Neural cell (in vitro differentiated cells): Measurements from ENCODE around the gene FHDC1. TPM values are rescaled to one million over a fixed set of nuclear protein-coding genes. Genes with fewer than 3 reads are reported as not detected.
"Not testable (repeated sequence)": the region's sequence is repeated elsewhere in the genome, so short reads cannot be mapped to it uniquely, and the experiment has no call there.

Experiments used
- H2AFZ ChIP-seq: fragments of 200-600, 300-800 bp; sonication (generic), shearing (Covaris generic); 2 replicates; pipeline ENCODE4 v1.6.0; 2014; ENCODE audit warnings: low read depth, mild to moderate bottlenecking, antibody characterized with exemption, low read length, moderate library complexity
- H3F3A ChIP-seq: fragments of 200-600 bp; shearing (Covaris generic); 2 replicates; pipeline ENCODE4 v1.6.1; 2016; ENCODE audit warnings: mild to moderate bottlenecking, moderate library complexity, mixed read lengths, antibody characterized with exemption, low read length; ENCODE audit not compliant: insufficient read depth, poor library complexity, severe bottlenecking
- H3K27ac ChIP-seq: fragments of 200-600, 300-800 bp; sonication (generic), shearing (Covaris generic); 2 replicates; pipeline ENCODE4 v1.5.1; 2014; ENCODE audit warnings: mild to moderate bottlenecking, low read length, moderate library complexity
- H3K27me3 ChIP-seq: fragments of 300-800, 200-600 bp; sonication (generic), shearing (Covaris generic); 2 replicates; pipeline ENCODE4 v1.6.0; 2014; ENCODE audit warnings: mild to moderate bottlenecking, low read depth, low read length, moderate library complexity; ENCODE audit not compliant: insufficient read depth
- H3K36me3 ChIP-seq: fragments of 300-800, 200-600 bp; sonication (generic), shearing (Covaris generic); 2 replicates; pipeline ENCODE4 v1.5.1; 2014; ENCODE audit warnings: mild to moderate bottlenecking, antibody characterized with exemption, low read length, moderate library complexity; ENCODE audit not compliant: insufficient read depth
- H3K4me2 ChIP-seq: fragments of 300-800, 200-600 bp; sonication (generic), shearing (Covaris generic); 2 replicates; pipeline ENCODE4 v1.6.0; 2014; ENCODE audit warnings: mild to moderate bottlenecking, low read length
- H3K4me3 ChIP-seq: fragments of 300-800, 200-600 bp; sonication (generic), shearing (Covaris generic); 2 replicates; pipeline ENCODE4 v1.5.1; 2014; ENCODE audit warnings: mild to moderate bottlenecking, low read length, moderate library complexity
- H3K79me2 ChIP-seq: fragments of 200-600 bp; shearing (Covaris generic); replicated peaks from 2 replicates; pipeline ENCODE4 v1.6.0; 2014; ENCODE audit warnings: mild to moderate bottlenecking, low read length, moderate library complexity; ENCODE audit not compliant: insufficient read depth
- H3K9ac ChIP-seq: fragments of 300-800, 200-600 bp; sonication (generic), shearing (Covaris generic); 2 replicates; pipeline ENCODE4 v1.6.1; 2016; ENCODE audit warnings: mild to moderate bottlenecking, low read length, mixed read lengths
- H3K9me2 ChIP-seq: fragments of 200-600 bp; shearing (Covaris generic); 2 replicates; pipeline ENCODE4 v1.6.1; 2016; ENCODE audit warnings: mild to moderate bottlenecking, low read length, mixed read lengths; ENCODE audit not compliant: insufficient read depth
- H3K9me3 ChIP-seq: fragments of 200-600, 300-800 bp; sonication (generic), shearing (Covaris generic); 2 replicates; pipeline ENCODE4 v1.6.1; 2016; ENCODE audit warnings: mild to moderate bottlenecking, mixed run types, low read length, moderate library complexity, mixed read lengths
- H4K20me1 ChIP-seq: fragments of 200-600 bp; shearing (Covaris generic); 2 replicates; pipeline ENCODE4 v1.6.1; 2016; ENCODE audit warnings: mild to moderate bottlenecking, mixed run types; ENCODE audit not compliant: insufficient read depth
- EP300 ChIP-seq: fragments of 450-650 bp; conservative IDR thresholded peaks from 2 replicates; pipeline ENCODE4 v1.6.1; 2014; ENCODE audit warnings: antibody characterized with exemption, mild to moderate bottlenecking, moderate library complexity; ENCODE audit not compliant: poor library complexity, severe bottlenecking
- EZH2 ChIP-seq: fragments of 200-600, 300-800 bp; shearing (Covaris generic), sonication (generic); IDR thresholded peaks from 2 replicates; pipeline ENCODE4 v1.6.1; 2014; ENCODE audit warnings: antibody characterized with exemption, low read length, borderline replicate concordance, mild to moderate bottlenecking; ENCODE audit not compliant: insufficient read depth, poor library complexity, severe bottlenecking
- MXI1 ChIP-seq: fragments of 450-650 bp; conservative IDR thresholded peaks from 2 replicates; pipeline ENCODE4 v1.6.1; 2014; ENCODE audit warnings: antibody characterized with exemption, mild to moderate bottlenecking; ENCODE audit not compliant: poor library complexity, severe bottlenecking
- POLR2AphosphoS5 ChIP-seq: IDR thresholded peaks from 2 replicates; pipeline ENCODE4 v1.6.1; 2012
- RAD21 ChIP-seq: fragments of 450-650 bp; conservative IDR thresholded peaks from 2 replicates; pipeline ENCODE4 v1.6.1; 2014; ENCODE audit warnings: antibody characterized with exemption, mild to moderate bottlenecking, moderate library complexity
- SMC3 ChIP-seq: fragments of 450-650 bp; conservative IDR thresholded peaks from 2 replicates; pipeline ENCODE4 v1.6.1; 2014; ENCODE audit warnings: antibody characterized with exemption, mild to moderate bottlenecking, moderate library complexity; ENCODE audit not compliant: poor library complexity
- TAF1 ChIP-seq: IDR thresholded peaks from 2 replicates; pipeline ENCODE4 v1.6.1; 2012; ENCODE audit warnings: low read depth
- polyA plus RNA-seq: library from polyadenylated mRNA; depleted of rRNA; stranded (reverse); fragments of >200 nt; gene quantifications from 2 replicates; pipeline ENCODE4 v1.2.3, GENCODE V29; 2014
- TF ChIP-seq, protein P1 (sequence below): fragments of 450-650 bp; IDR thresholded peaks from 2 replicates; pipeline ENCODE4 v1.5.1; 2014; ENCODE audit warnings: antibody characterized with exemption, mild to moderate bottlenecking, moderate library complexity; ENCODE audit not compliant: poor library complexity, severe bottlenecking
- TF ChIP-seq, protein P2 (sequence below): IDR thresholded peaks from 2 replicates; pipeline ENCODE4 v1.6.1; 2012; ENCODE audit warnings: borderline replicate concordance

The FHDC1 gene
- polyA plus RNA-seq, 1 donor from 2014 or later, result 11.4 TPM

DNA sequence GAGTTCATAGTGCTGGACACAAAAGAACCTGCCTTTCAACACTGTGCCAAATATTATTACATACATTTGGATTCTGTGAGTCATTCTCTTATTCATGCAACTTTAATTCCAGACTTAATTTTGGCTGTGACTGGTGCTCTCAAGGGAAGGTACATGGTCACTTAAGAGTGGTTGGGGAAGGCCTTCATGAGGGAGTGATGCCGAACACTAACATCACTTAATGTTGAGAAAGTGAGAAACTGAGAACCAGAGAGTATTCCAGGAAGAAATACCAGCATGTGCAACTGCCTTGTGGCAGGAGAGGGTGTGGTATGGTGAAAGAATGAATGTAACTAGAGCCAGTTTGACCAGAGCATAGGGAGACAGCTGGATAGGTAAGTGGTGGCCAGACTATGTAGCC, 41.5 kb upstream of the FHDC1 start:
- Histone ChIP-seq H3K79me2 (no peaks in the 10 kb centered on the region), H2AFZ (no peak overlapping the region), H3F3A (no peaks in the 10 kb centered on the region), H3K27ac (no peak overlapping the region), H3K4me2 (no peak overlapping the region), H3K36me3 (peaks cover 5% of the 10 kb centered on the region), H3K27me3 (no peaks in the 10 kb centered on the region), H4K20me1 (no peaks in the 10 kb centered on the region), H3K9me3 (no peaks in the 10 kb centered on the region), H3K4me3 (no peak overlapping the region), H3K9ac (no peak overlapping the region), H3K9me2 (no peaks in the 10 kb centered on the region)
- TF ChIP-seq, protein P1, sequence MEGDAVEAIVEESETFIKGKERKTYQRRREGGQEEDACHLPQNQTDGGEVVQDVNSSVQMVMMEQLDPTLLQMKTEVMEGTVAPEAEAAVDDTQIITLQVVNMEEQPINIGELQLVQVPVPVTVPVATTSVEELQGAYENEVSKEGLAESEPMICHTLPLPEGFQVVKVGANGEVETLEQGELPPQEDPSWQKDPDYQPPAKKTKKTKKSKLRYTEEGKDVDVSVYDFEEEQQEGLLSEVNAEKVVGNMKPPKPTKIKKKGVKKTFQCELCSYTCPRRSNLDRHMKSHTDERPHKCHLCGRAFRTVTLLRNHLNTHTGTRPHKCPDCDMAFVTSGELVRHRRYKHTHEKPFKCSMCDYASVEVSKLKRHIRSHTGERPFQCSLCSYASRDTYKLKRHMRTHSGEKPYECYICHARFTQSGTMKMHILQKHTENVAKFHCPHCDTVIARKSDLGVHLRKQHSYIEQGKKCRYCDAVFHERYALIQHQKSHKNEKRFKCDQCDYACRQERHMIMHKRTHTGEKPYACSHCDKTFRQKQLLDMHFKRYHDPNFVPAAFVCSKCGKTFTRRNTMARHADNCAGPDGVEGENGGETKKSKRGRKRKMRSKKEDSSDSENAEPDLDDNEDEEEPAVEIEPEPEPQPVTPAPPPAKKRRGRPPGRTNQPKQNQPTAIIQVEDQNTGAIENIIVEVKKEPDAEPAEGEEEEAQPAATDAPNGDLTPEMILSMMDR, result no peak
- TF ChIP-seq SMC3 (no peak), EP300 (no peak), EZH2 (no peak), POLR2AphosphoS5 (no peak)

DNA sequence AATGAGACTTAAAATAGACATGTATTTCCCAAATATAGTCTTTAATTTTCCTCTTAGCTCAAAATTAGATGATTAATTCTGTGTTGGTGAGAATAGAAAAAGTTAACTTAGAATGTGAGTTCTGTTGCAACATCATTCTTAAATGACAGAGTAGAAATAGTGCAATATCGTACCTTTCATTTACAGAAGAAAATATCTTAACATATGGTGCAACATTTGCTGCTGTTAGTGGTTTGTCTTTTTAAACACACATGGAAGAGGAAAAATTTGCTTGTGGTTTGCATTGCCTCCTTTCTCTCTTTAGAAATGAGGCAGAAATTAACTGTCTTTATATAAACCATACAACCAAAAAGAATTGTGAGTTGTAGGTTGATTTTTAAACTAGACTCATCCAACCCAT, 39.3 kb upstream of the FHDC1 start:
- H3K9me2 ChIP-seq, result no peaks in the 10 kb centered on the region
- no peaks in the 10 kb centered on the region for H4K20me1 ChIP-seq
- no peaks in the 10 kb centered on the region for H3K27me3 ChIP-seq
- H2AFZ ChIP-seq, result no peak overlapping the region
- H3K9ac ChIP-seq, result no peak overlapping the region
- no peaks in the 10 kb centered on the region for H3F3A ChIP-seq
- no peak overlapping the region for H3K27ac ChIP-seq
- TF ChIP-seq RAD21, result no peak
- no peak for TF ChIP-seq SMC3
- TF ChIP-seq EP300, result no peak
- TF ChIP-seq, protein P1, result no peak
- TF ChIP-seq MXI1, result no peak
- no peak for TF ChIP-seq POLR2AphosphoS5
- TF ChIP-seq EZH2, result no peak
- TF ChIP-seq, protein P2, sequence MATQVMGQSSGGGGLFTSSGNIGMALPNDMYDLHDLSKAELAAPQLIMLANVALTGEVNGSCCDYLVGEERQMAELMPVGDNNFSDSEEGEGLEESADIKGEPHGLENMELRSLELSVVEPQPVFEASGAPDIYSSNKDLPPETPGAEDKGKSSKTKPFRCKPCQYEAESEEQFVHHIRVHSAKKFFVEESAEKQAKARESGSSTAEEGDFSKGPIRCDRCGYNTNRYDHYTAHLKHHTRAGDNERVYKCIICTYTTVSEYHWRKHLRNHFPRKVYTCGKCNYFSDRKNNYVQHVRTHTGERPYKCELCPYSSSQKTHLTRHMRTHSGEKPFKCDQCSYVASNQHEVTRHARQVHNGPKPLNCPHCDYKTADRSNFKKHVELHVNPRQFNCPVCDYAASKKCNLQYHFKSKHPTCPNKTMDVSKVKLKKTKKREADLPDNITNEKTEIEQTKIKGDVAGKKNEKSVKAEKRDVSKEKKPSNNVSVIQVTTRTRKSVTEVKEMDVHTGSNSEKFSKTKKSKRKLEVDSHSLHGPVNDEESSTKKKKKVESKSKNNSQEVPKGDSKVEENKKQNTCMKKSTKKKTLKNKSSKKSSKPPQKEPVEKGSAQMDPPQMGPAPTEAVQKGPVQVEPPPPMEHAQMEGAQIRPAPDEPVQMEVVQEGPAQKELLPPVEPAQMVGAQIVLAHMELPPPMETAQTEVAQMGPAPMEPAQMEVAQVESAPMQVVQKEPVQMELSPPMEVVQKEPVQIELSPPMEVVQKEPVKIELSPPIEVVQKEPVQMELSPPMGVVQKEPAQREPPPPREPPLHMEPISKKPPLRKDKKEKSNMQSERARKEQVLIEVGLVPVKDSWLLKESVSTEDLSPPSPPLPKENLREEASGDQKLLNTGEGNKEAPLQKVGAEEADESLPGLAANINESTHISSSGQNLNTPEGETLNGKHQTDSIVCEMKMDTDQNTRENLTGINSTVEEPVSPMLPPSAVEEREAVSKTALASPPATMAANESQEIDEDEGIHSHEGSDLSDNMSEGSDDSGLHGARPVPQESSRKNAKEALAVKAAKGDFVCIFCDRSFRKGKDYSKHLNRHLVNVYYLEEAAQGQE, result no peak
- TF ChIP-seq TAF1, result no peak
- H3K4me2 ChIP-seq, result no peak overlapping the region
- H3K9me3 ChIP-seq, result no peaks in the 10 kb centered on the region
- no peaks in the 10 kb centered on the region for H3K79me2 ChIP-seq
- peaks cover 5% of the 10 kb centered on the region for H3K36me3 ChIP-seq
- no peak overlapping the region for H3K4me3 ChIP-seq

DNA sequence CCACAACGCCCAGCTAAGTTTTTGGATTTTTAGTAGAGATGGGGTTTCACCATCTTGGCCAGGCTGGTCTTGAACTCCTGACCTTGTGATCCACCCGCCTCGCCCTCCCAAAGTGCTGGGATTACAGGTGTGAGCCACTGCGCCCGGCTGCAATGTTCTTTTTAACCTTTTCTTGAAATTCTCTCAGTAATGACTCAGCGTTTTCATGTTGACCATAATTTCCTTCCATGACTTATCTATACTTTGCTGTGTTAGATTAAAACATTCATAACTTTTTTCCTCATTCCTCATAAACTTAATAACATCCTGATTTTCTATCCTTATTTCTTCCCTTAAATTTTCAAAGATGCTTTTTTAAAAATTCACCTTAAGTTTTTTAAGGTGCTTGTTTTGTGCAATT, 38.0 kb upstream of the FHDC1 start:
- H3F3A ChIP-seq, H3K9me2 ChIP-seq, H3K9me3 ChIP-seq, H2AFZ ChIP-seq, H3K4me3 ChIP-seq, H3K79me2 ChIP-seq, H3K27ac ChIP-seq, H3K4me2 ChIP-seq, H3K27me3 ChIP-seq, H3K36me3 ChIP-seq, H3K9ac ChIP-seq, H4K20me1 ChIP-seq: not testable (repeated sequence)
